Breast epithelium (tissue), 3 donors: ENCODE results near the gene TAGAP.

Source experiments
- POLR2A ChIP-seq: fragments of 450-650 bp; IDR thresholded peaks from one replicate; pipeline ENCODE4 v1.6.1; 2016; ENCODE audit warnings: antibody characterized with exemption, mild to moderate bottlenecking, moderate library complexity
- POLR2AphosphoS5 ChIP-seq, 3 donors: sonication (generic); formaldehyde crosslinking; IDR thresholded peaks; one replicate each; pipeline ENCODE4 v1.6.1; 2017; ENCODE audit warnings: antibody characterized with exemption in 3 of 3
- TF ChIP-seq, protein P1 (sequence below), 3 donors: fragments of 450-650 bp; IDR thresholded peaks; one replicate each; pipeline ENCODE4 v1.5.1; 2016 to 2017; ENCODE audit warnings: antibody characterized with exemption in 3 of 3, mild to moderate bottlenecking in 3 of 3, moderate library complexity in 3 of 3

DNA sequence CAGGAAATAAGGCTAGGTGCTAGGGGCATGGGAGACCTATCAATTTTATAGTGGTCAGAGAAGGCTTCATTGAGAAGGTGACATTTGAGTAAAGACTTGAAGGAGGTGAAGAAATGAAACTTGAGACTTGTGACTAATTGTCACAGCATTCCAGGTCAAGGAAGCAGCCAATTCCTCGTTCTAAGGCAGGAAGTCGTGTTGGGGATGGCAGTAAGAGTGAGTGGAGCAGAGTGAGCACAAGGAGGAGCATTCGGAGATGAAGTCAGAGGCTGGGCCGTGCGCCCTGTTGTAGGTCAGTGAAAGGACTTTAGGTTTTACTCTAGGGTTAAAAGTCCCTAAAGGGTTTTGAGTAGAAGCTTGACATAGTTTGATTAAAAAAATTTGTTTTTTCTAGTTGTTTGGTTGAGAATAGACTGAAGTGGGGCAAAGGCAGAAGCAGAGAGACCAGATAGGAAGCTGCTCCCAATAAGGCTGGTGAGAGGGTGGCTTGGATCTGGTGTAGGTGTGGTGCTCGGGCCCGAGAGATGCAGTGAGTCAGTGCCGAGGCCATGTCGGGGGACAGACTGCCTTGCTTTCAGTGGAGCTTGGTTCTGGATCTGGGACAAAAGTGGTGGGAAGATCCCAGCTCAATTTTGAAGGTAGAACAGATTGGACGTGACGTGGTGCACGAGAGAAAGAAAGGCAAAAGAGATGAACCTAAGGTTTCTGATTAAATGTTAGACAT is 42.2 kb downstream of the TAGAP start:
- TF ChIP-seq, protein P1, sequence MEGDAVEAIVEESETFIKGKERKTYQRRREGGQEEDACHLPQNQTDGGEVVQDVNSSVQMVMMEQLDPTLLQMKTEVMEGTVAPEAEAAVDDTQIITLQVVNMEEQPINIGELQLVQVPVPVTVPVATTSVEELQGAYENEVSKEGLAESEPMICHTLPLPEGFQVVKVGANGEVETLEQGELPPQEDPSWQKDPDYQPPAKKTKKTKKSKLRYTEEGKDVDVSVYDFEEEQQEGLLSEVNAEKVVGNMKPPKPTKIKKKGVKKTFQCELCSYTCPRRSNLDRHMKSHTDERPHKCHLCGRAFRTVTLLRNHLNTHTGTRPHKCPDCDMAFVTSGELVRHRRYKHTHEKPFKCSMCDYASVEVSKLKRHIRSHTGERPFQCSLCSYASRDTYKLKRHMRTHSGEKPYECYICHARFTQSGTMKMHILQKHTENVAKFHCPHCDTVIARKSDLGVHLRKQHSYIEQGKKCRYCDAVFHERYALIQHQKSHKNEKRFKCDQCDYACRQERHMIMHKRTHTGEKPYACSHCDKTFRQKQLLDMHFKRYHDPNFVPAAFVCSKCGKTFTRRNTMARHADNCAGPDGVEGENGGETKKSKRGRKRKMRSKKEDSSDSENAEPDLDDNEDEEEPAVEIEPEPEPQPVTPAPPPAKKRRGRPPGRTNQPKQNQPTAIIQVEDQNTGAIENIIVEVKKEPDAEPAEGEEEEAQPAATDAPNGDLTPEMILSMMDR (IDR thresholded peaks at IDR 0.05) = no peak
- TF ChIP-seq POLR2A (no peak), POLR2AphosphoS5 (IDR thresholded peaks at IDR 0.05) (no peak)
